Kidney (tissue), 14 donors: ENCODE results near the gene MEGF8. TPM values are rescaled to one million over a fixed set of nuclear protein-coding genes. Genes with fewer than 3 reads are reported as not detected.
"Not testable (repeated sequence)": the region's sequence is repeated elsewhere in the genome, so short reads cannot be mapped to it uniquely, and the experiment has no call there.

Source experiments
- DNase-seq, 5 donors: peaks; one replicate each; pipeline ENCODE4 v3.0.0-alpha.2; 2013 to 2020
- FAIRE-seq: peaks from 2 replicates; lab custom pipeline; 2012; peaks lifted over from hg19 to GRCh38; lab: Jason Lieb, UNC
- H3K27ac ChIP-seq, 2 donors: one replicate each; pipeline ENCODE4 v1.7.0; 2013; ENCODE audit warnings: low read depth in 2 of 2, low read length in 2 of 2, inconsistent platforms in 1 of 2
- H3K27me3 ChIP-seq: one replicate; pipeline ENCODE4 v1.7.1; 2013; ENCODE audit warnings: low read length, inconsistent platforms; ENCODE audit not compliant: control insufficient read depth, insufficient read depth
- H3K36me3 ChIP-seq, 3 donors: one replicate each; pipeline versions ENCODE4 v1.7.0 to v1.7.1; 2013; ENCODE audit warnings: low read length in 3 of 3, control low read depth in 1 of 3, inconsistent platforms in 1 of 3; ENCODE audit not compliant: insufficient read depth in 3 of 3, control insufficient read depth in 2 of 3
- H3K4me1 ChIP-seq, 3 donors: one replicate each; pipeline versions ENCODE4 v1.7.0 to v1.7.1; 2013; ENCODE audit warnings: low read length in 3 of 3, inconsistent platforms in 1 of 3, low read depth in 1 of 3; ENCODE audit not compliant: control insufficient read depth in 2 of 3, insufficient read depth in 2 of 3
- H3K4me3 ChIP-seq, 3 donors: one replicate each; pipeline versions ENCODE4 v1.7.0 to v1.8.1; 2013; ENCODE audit warnings: low read length in 3 of 3, control low read depth in 1 of 3, inconsistent platforms in 1 of 3
- H3K9ac ChIP-seq, 3 donors: one replicate each; pipeline versions ENCODE4 v1.7.0 to v1.7.1; 2013; ENCODE audit warnings: low read length in 3 of 3, control low read depth in 1 of 3, inconsistent platforms in 1 of 3
- H3K9me3 ChIP-seq, 3 donors: one replicate each; pipeline versions ENCODE4 v1.7.0 to v1.7.1; 2013; ENCODE audit warnings: low read length in 3 of 3, control low read depth in 1 of 3, inconsistent platforms in 1 of 3; ENCODE audit not compliant: control insufficient read depth in 2 of 3, insufficient read depth in 1 of 3
- CTCF ChIP-seq: IDR thresholded peaks from 3 replicates; pipeline ENCODE4 v1.5.1; 2012; ENCODE audit warnings: mild to moderate bottlenecking, moderate library complexity, borderline replicate concordance; ENCODE audit not compliant: insufficient read depth; ENCODE audit errors: extremely low read depth
- intact Hi-C: fragments of 100-400 bp; cut with DNase I; formaldehyde crosslinking; loops from one replicate; pipeline ENCODE4 v1.11.1; 2022
- polyA plus RNA-seq: library from polyadenylated mRNA; stranded (reverse); fragments of 350-450 nt; fragmentation: Illumina TruSeq; extraction: RNeasy Lipid Tissue Mini Kit (QIAGEN cat#74804); gene quantifications from one replicate; pipeline ENCODE4 v1.2.3, GENCODE V29; 2014; ENCODE audit warnings: low read depth, low replicate concordance; ENCODE audit not compliant: insufficient read depth
- total RNA-seq: library from RNA; stranded (reverse); fragmentation: NEBNext Ultra II Directional; extraction: Animal tissue kit (Norgen Biotek cat#: 25700); gene quantifications from one replicate; pipeline ENCODE4 v1.2.1, GENCODE V29; 2021
- donor health status: control.
- donor health status: control.
- donor health status: control.
- donor health status: control.
- donor health status: control.
- donor health status: DM: yes; HTN: yes; CAD: no.
- donor health status: Normal renal cell carcinoma (clear cell type).

Gene MEGF8
- total and polyA plus RNA-seq, 2 donors from 2014 or later: 8.7 to 31.6 TPM

GRCh38 chr19:42328106-42328505 is 2.7 kb downstream of the MEGF8 start:
- no peaks in the 10 kb centered on the region for H3K9me3 ChIP-seq
- no peak overlapping the region for H3K9ac ChIP-seq
- intact Hi-C loops: no loop called here
- H3K27me3 ChIP-seq: peaks cover 4% of the 10 kb centered on the region
- H3K4me1 ChIP-seq: peaks cover 0 to 10% (median 9%) of the 10 kb centered on the region in 3 donors
- no peak for TF ChIP-seq CTCF
- DNase-seq (no peak), FAIRE-seq (no peak)
- no peaks in the 10 kb centered on the region for H3K36me3 ChIP-seq
- H3K27ac ChIP-seq: no peak overlapping the region
- no peak overlapping the region for H3K4me3 ChIP-seq

- intact Hi-C loops: no loop called here
- no peak for TF ChIP-seq CTCF
- peaks cover 0 to 10% (median 9%) of the 10 kb centered on the region in 3 donors for H3K4me1 ChIP-seq
- no peaks in the 10 kb centered on the region for H3K36me3 ChIP-seq
- no peak overlapping the region for H3K9ac ChIP-seq
- no peaks in the 10 kb centered on the region for H3K9me3 ChIP-seq
- no peaks in the 10 kb centered on the region for H3K27me3 ChIP-seq
- H3K27ac ChIP-seq: no peak overlapping the region
- H3K4me3 ChIP-seq: no peak overlapping the region
- FAIRE-seq: no peak
- DNase-seq: no peak
Observed at GRCh38 chr19:42328854-42329253, 3.4 kb downstream of the MEGF8 start.

- Histone ChIP-seq H3K4me3 (no peak overlapping the region), H3K36me3 (no peaks in the 10 kb centered on the region), H3K4me1 (peaks cover 0 to 8% (median 6%) of the 10 kb centered on the region in 3 donors), H3K9ac (no peak overlapping the region), H3K9me3 (no peaks in the 10 kb centered on the region), H3K27ac (no peak overlapping the region), H3K27me3 (no peaks in the 10 kb centered on the region)
- TF ChIP-seq CTCF: no peak
- FAIRE-seq (no peak), DNase-seq (no peak)
- intact Hi-C loops: no loop called here
Observed at GRCh38 chr19:42330241-42330711, 4.8 kb downstream of the MEGF8 start.

- H3K4me1 ChIP-seq, intact Hi-C loops, FAIRE-seq, H3K9ac ChIP-seq, H3K27me3 ChIP-seq, H3K36me3 ChIP-seq, H3K4me3 ChIP-seq, H3K27ac ChIP-seq, H3K9me3 ChIP-seq, DNase-seq: not testable (repeated sequence)
Observed at GRCh38 chr19:42331333-42331732, 5.9 kb downstream of the MEGF8 start.
